NCI-H345 treated with DMSO at 0.1 percent for 48 hours (cell line): ENCODE data around the gene USF3.
A peak's percentile ranks its signal among the peaks of the same experiment; 100 is the strongest.

Experiments
- DNase-seq: peaks from one replicate; lab custom pipeline; 2025; ENCODE audit not compliant: unreplicated experiment; lab: John Stamatoyannopoulos, UW

Gene USF3

DNA sequence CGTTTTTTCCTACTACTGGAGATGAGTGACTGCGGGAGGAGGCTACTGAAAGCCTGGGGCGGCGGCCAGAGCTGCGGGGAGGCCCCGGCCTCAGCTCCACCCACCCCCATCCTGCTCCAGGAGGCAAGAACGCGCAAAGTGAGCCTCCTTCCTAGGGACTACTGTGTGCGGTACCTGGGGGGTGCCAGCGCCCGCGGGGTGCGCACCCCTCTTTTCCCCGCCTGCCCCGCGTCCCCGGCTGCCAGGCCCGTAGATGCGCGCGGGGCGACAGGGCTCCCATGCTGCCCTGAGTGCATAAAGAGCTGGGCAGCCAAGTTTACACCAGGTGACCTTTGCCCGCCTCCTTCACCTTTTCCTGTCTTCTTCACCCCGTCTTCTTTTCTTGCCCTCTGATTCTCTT lies 2.5 kb upstream of the USF3 start:
- DNase-seq, result no peak

DNA sequence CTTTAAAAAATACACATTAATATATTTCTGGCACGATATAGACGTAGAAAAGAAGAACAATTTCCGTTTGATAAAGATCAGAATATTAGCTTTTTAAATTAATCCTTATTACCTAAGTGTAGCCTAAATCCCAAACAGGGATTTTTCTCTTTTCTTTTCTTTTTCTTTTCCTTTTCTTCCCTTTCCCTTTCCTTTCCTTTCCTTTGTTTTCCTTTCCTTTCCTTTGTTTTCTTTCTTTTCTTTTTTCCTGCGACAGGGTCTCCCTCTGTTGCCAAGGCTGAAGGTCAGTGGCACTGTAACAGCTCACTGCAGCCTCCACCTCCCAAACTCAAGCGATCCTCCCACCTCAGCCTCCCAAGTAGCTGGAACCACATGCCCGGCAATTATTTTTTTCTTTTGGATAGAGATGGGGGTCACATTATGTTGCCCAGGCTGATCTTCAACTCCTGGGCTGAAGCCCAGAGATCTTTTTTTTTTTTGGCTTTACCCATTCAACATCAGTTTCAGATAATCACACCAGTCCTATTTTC lies 1.8 kb upstream of the USF3 start:
- DNase-seq, result no peak

DNA sequence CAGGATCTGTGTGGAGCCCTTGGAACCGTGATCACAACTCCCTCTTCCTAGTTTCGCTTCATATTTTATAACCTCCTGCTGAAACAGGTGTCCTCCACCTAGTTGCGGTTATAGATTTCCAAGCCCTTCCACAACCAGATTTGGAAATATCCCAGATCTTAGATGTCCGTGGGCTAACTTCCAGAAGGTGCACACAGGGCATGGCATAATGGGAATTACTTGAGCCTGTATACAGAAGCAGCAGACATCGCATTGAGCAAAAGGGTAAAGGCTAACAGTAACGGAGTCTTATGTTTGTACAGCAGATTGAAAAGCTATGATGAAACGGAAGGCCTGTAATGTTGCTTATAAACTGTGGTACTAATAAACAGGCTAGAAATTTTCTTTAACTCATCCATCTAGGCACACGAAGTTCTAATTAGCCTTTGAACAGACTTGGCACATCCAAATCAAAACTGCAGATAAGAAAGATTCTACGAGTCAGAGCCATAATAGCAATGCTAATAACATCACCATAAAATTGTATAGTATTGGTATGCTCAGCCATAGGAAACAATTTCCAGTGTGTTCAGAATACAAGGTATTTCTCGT lies 1.2 kb upstream of the USF3 start:
- no peak for DNase-seq

DNA sequence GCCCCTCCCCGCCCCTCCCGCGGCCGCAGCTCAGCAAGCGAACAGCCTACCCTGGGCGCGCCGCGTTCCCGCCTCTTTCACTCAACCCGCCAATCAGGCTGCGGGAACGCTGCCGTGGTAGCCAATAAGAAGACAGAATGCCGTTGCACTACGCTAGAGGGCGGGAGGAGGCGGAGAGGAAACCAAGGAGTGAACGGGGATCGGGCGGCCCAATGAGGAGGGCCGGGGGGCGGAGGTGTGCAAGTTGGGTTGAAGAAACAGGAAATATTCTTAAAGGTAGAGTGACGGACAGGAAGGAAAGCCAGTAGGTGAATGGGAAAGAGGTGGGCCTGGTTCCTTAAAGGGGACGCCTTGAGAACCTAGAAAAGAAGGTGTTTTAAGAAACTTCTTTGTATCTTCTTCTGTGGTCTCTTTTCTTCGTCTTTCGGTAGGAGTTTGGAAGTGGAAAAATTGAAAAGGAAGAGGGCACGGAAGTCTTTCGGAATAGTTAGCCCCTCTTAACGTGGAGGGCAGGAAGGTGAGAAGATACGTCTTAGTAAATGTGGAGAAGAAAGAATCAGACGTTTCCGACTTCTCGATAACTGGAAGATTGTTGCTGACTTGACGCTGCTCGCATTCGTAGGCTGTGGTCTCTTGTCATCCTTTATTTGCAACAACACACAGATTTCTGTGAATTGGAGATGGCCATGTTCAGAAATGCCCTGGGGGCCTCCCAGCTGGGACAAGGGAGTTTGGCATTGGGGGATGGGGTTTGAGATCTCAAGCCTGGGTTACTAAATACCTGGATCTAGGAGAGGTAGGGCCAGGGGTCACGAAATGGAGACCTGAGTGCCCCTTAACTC lies 437 bp upstream of the USF3 start:
- DNase-seq, result peak; percentile 89

DNA sequence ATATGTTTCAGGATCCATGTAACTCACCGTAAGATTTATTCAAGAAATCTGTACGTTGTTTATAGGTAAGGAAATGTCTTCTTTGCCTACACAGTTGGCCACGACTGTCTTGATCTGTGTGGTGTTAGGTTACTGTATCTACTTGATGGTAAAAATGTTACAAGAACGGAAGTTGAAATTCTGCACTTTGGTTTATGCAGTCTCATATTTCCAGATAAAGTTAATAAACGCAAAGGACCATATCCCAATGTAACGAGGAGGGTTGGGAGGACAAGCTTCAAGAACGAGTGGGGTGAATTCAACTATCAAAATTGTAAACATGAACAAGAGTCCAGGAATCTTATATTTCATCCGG lies 1.0 kb downstream of the USF3 start:
- no peak for DNase-seq

DNA sequence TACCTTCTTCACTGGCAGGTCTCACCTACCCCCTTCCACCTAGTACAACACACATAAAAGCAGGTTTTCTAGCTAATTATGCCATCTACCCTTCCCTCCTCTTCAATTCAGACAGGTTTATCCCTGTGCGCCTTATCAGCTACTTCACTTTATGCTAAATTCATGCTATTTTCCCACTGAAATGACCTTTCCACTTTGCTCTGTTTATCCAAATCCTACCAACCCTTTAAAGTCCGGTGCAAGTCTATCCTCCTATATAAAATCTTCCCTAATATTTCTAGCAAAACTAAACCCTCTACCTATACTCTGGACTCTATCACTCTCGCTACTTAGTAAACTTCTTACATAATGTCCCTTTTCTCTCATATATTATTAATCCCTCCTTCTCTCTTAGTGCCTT lies 6.0 kb downstream of the USF3 start:
- DNase-seq, result no peak

DNA sequence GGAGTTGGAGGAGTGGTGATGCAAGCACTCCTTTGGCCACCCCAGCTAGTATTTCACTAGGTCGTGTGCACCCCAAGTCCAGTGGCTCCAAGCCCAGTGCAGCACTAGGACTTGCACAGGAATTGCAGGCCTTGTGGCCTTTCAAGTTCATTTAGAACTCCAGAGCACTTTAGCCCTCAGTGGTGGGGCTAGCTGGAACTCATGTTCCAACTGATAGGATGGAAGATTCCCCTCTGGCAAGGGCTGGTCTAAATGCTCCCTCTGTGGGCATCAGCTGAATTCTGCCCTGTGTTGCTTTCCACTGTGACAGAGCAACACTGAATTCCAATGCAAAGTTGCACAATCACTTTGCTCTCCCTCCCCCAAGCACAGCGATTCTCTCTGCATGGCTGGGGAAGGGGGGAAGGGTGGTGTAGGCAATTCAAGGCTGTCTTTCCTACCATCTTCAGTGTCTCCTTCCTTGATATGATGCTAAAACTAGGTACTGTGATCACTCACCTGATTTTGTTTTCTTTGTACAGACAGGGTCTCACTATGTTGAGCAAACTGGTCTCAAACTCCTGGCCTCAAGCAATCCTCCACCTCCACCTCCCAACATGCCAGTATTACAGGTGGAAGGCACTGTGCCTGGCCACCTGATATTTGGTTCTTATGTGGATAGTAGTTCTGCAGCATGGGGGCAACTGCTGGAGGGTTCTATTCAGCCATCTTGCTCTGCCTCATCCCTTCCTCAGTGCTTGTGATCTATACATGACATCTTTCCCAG lies 10.3 kb downstream of the USF3 start:
- DNase-seq, result no peak

DNA sequence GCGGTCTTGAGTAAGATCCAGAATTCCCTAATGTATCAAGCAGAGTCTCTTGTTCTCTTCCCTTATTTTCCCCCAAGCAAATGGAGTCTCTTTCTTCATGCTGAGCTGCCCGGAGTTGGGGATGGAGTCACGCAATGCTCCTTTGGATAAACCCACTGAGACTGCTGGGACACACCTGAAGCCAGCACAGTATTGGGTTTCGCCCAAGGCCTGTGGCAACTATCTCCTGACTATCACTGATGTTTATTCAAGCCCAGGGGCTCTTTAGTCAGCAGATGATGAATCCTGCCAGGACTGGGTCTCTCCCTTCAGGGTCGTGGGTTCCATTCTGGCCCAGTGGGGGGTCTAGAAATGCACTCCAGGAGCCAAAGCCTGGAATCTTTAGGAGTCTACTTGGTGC lies 11.3 kb downstream of the USF3 start:
- DNase-seq, result no peak

DNA sequence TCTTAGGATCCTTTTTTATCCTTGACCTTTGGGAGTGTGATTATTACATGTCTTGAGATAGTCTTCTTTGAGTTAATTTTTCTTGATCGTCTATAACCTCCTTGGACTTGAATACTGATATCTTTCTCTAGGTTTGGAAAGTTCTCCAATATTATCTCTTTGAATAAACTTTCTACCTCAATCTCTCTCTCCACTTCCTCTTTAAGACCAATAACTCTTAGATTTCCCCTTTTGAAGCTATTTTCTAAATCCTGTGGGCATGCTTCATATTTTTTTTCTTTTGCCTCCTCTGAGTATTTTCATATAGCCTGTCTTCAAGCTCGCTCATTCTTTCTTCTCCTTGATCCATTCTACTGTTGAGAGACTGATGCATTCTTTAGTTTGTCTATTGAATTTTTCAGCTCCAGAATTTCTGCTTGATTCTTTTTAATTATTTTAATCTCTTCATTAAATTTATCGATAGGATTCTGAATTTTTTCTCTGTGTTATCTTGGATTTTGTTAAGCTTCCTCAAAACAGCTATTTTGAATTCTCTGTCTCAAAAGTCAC lies 12.1 kb downstream of the USF3 start:
- DNase-seq, result no peak

DNA sequence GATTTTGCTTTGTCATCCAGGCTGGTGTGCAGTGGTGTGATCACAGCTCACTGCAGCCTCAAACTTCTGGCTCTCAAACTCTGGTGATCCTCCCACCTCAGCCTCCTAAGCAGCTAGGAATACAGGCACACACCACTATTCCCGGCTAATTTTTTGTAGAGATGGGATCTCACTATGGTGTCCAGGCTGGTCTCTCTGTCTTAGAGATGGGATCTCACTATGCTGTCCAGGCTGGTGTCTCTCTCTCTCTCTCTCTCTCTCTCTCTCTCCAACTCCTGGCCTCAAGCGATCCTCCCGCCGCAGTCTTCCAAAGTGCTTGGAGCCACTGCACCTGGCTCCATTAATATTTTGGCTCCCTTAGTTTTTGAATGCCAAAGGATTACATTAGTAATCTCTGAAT lies 17.7 kb downstream of the USF3 start:
- no peak for DNase-seq

DNA sequence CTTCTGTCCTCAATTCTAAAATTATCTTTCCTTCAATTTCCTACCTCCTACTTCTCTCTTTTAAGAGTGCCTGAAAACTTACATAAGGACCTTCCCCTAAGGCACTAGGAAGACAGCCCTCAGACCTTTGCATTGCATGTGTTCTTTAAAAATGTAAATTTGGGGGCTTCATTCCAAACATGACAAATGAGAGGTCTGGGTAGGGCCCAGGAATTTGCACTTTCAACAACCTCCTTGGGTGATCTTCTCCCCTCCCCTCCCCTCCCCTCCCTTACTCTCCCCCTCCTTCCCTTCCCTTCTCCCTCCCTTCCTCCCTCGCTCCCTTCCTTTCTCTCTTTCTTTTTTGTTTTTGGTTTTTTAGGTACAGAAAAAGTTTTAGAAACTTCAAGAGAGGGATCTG lies 18.7 kb downstream of the USF3 start:
- no peak for DNase-seq

DNA sequence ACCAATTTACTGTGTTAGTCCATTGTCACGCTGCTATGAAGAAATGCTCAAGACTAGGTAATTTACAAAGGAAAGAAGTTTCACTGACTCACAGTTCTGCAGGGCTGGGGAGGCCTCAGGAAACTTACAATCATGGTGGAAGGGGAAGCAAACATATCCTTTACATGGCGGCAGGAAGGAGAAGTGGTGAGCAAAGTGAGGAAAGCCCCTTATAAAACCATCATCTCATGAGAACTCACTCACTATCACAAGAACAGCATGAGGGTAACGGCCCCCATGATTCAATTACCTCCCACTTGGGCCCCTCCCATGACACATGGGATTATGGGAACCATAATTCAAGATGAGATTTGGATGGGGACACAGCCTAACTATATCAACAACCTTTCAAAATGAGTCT lies 20.2 kb downstream of the USF3 start:
- DNase-seq, result no peak

DNA sequence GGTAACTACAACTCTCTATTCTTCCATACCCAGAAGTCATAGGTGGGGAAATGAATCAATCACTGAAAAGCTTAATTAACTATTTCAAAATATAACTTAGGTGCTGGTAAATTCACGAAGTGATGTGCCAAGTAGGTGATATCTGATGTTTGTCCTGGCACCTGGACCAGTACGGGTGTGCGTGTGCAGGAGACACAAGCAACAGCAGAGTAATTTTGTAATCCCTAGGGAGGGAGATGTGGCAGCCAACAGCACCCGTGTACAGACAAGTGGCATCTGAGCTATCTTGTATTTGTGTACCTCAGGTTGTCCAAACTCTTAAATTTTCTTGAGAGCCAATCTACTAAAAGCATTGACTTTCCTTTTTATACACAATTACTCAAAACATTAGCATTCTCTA lies 22.8 kb downstream of the USF3 start:
- no peak for DNase-seq

DNA sequence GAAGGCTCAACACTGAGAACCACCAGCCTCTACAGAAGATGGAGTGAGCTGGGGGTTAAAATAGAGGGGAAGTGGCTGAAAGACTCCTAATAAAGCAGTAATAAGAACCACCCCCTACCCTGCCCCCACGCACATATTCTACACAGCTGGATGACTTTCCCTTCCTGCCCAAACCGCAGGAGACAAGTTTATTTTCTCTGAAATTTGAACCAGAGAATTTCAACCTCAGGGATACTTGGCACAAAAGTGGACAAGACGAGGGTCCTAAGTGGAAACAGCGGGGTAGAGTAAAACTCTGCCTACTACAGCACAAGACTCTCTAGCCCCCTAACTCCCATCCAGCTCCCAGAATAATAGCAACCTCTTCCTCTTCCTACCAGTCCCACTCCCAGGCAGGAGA lies 28.4 kb downstream of the USF3 start:
- no peak for DNase-seq

DNA sequence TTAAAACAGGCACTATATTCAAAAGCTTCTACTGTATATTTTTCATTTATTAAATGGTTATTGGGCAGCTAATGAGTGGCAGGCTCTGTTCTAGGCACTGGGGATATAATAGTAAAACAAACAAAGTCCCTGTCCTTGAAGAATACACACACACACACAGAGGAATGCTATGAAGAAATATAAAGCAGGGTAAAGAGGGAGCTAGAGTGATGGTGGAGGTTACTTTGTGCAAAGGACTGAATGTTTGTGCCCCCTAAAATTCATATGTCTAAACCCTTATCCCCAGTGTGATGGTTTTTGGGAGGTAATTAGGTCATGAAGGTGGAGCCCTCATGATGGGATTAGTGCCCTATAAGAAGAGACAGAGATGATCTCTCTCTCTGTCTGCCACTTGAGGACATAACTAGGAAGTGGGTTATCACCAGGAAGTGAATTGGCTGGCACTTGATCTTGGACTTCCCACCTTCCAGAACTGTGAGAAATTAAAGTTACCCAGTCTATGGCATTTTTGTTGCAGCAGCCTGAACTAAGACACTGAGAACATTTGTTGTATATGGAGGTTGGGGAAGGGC lies 31.8 kb downstream of the USF3 start:
- no peak for DNase-seq

DNA sequence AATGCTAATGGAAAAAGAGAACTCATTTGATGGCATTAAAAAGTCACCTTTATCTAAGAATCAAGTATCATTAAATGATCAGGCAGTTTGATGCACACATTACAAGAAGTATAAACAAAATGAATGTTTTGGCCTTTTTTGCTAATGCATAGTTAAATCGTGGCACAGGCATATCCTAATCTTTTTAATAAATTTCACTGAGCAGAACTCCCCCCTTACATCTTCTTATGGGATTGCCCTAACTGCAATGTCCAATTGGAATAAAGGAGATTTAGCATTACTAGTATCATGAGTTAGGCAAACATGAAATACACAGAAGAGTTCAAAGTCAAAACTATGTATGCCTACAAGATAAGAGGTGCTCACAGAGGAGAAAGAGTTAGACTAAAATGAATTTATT lies 32.7 kb downstream of the USF3 start:
- no peak for DNase-seq

DNA sequence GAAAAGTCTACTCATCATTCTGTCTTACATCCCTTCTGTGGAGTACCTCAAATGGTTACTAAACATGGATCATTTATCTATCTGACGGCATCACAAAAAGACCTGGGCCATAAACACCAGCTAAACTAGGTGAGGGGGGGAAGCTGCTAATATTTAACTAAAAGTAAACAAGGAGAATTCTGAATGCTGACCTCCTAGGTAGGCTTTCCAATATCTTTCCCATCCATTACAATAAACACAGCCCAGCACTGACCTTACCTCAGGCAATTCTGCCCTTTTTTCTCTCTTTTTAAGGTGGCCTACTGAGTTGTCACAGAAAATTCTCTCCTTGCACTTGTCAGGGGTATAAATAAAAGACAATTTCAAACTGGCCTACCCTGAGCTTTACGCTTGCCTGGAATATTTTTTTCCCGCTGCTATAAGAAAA lies 33.1 kb downstream of the USF3 start:
- DNase-seq, result no peak

DNA sequence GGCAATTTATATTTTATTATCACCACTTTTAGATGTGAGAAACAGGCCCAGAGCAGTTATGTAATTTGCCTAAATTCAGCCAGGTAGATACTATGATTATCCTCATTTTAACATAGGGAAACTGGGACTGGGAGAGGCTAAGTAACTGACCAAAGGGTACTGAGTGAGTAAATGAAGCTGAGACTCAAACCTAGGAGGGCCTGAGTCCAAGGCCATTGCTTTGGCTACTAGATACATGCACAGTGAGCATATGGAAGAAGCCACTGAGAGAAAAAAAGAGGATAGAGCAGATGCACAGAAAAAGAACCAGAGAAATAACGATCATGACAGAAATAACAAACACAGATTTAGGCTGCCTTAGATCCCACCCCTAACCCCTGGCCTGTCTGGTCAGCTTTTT lies 33.6 kb downstream of the USF3 start:
- no peak for DNase-seq

DNA sequence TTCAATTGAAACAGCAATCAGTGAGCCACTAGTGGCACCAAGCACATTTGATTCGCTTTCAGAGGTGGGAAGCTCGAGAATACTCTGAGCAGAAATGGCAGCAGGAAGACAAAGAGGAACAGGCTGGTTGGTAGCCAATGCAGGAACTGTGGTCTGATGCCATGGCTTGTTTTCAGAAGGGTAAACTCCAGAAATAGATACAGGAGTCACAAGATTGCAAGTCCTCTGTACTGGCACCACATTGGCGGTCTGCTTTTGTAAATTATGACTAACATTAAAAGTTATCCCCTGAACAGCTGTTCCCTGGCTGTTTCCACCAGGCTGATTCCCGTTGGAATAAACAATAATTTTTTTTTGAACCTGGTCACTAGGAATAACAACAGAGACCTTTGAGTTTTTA lies 35.5 kb downstream of the USF3 start:
- no peak for DNase-seq

DNA sequence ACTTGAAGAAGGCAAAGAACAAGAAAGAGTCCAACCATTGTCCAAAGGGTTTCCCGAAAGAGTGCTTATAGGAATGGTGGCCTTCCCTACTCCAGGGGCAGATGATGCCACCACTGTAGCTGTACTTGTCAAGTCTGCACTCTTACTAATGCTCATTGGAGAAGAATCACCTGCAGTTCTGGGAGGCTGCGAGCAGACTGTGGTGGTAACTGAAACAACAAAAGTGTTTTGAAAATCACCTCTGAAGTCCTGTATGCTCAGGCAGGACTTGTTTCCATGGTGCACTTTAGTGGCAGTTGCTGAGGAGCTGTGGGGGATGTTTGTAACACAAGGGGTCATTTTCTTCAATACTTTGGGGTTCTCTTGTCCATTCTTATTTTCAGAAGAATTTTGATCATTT lies 36.0 kb downstream of the USF3 start:
- no peak for DNase-seq

DNA sequence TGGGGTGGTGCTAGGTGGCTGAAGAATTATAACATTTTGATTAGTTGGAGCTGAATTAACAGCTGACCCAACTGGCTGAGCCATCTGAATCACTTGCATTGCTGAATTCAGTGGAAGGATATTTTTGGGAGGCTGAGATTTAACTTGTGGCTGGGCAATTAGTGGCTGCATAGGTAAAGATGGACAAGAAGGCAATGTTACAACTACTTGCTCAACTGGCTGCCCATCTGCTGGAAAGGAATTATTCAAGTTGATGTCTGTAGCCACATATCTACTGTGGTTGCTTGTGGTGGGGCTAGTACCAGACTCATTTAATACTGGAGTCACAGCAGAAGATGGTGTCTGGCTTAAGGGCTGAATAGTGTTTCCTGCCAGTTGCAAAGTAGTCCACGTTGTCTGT lies 36.4 kb downstream of the USF3 start:
- no peak for DNase-seq
